Measurements from ENCODE around the gene PCF11. TPM values are rescaled to one million over a fixed set of nuclear protein-coding genes. Genes with fewer than 3 reads are reported as not detected.
"Not testable (repeated sequence)": the region's sequence is repeated elsewhere in the genome, so short reads cannot be mapped to it uniquely, and the experiment has no call there.

The PCF11 gene
- total RNA-seq, 2 donors from 2014 or later = 50.0 to 63.1 TPM

GRCh38 chr11:83200035-83200434, 43.1 kb downstream of the PCF11 start:
- ATAC-seq = no peak
- H3K27ac Mint-ChIP-seq = no peak overlapping the region
- peaks cover 0 to 6% of the 10 kb centered on the region in 2 donors for H3K36me3 Mint-ChIP-seq
- DNase-seq (ENCODE audit: low spot score in 2 of 2) = no peak
- no peaks in the 10 kb centered on the region for H3K9me3 Mint-ChIP-seq

DNA sequence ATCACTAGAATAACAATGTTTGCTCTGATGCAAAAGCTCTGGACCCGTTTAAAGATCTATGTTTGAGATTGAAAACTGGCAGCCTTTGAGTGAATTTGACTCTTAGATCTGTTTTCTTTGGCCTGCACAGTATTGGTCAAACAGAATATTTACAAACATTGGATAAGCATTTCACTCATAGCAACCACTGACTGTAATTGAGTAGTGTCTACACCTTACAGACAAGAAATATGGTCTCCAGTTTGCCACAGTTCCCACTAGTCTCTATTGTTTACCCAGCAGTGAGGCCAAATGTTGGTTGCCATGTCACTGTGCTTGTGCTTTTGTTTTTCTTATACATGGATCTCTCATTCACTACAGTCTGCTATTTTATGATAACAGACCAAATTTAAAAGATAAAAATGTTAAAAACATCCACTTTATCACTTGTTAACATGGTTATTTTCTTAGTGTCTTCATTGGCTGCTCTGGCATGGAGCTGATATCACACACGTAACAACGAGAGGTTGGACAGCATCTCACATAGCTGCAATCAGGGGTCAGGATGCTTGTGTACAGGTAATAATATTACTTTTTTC, 48.8 kb downstream of the PCF11 start:
- H3K27ac Mint-ChIP-seq = no peak overlapping the region
- DNase-seq (ENCODE audit: low spot score in 2 of 2) (no peak), ATAC-seq (no peak)
- H3K9me3 Mint-ChIP-seq = no peaks in the 10 kb centered on the region
- H3K36me3 Mint-ChIP-seq = no peaks in the 10 kb centered on the region

DNA sequence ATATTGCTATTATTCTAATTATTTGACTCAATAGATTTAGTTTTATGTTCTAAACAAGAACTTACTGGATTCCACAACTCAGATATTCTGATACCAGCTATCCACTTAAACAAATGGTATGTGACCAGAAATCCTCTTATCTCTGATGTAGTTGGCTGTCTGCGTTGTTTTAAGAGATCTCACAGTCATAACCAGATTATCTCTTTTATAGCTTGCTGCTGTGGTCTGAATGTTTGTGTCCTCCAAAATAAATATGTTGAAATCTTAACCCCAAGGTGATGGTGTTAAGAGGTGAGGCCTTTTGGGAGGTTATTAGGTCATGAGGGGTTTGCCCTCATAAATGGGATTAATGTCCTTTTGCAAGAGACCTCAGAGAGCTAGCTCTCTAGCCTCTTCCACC, 49.3 kb downstream of the PCF11 start:
- H3K27ac Mint-ChIP-seq = no peak overlapping the region
- DNase-seq (ENCODE audit: low spot score in 2 of 2) (no peak), ATAC-seq (no peak)
- no peaks in the 10 kb centered on the region for H3K36me3 Mint-ChIP-seq
- no peaks in the 10 kb centered on the region for H3K9me3 Mint-ChIP-seq

DNA sequence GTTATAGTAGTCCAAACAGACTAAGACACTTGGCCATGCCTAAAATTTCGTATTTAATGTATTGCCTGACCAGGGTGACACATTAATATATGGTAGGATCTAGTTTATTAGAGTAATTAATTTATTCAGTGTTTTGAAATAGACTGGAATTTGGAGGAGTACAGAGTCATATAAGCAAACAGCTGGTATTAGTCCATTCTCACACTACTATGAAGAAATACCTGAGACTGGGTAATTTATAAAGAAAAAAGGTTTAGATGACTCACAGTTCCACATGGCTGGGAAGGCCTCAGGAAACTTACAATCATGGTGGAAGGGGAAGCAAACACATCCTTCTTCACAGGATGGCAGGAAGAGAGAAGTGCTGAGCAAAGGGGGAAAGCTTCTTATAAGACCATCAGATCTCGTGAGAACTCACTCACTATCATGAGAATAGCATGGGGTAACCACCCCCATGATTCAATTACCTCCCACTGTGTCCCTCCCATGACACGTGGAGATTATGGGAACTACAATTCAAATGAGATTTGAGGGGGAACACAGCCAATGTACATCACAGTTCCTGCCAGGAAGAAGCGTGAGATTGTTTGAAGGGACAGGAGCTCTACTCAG, 49.9 kb downstream of the PCF11 start:
- not testable (repeated sequence) for ATAC-seq; DNase-seq (ENCODE audit: low spot score in 2 of 2); H3K36me3 Mint-ChIP-seq; H3K9me3 Mint-ChIP-seq
- peak overlapping the region in 1 of 2 donors; percentile 34 for H3K27ac Mint-ChIP-seq

GRCh38 chr11:83219095-83219494, 62.2 kb downstream of the PCF11 start:
- Mint-ChIP-seq H3K9me3 (no peaks in the 10 kb centered on the region), H3K27ac (no peak overlapping the region), H3K36me3 (no peaks in the 10 kb centered on the region)
- ATAC-seq (no peak), DNase-seq (ENCODE audit: low spot score in 2 of 2) (no peak)

- Mint-ChIP-seq H3K9me3 (no peaks in the 10 kb centered on the region), H3K36me3 (no peaks in the 10 kb centered on the region), H3K27ac (no peak overlapping the region)
- ATAC-seq (no peak), DNase-seq (ENCODE audit: low spot score in 2 of 2) (no peak)
These were observed 63.3 kb downstream of the PCF11 start for GRCh38 chr11:83220260-83220659.

- DNase-seq (ENCODE audit: low spot score in 2 of 2) = no peak
- no peaks in the 10 kb centered on the region for H3K9me3 Mint-ChIP-seq
- no peak for ATAC-seq
- no peaks in the 10 kb centered on the region for H3K36me3 Mint-ChIP-seq
- no peak overlapping the region for H3K27ac Mint-ChIP-seq
These were observed 64.8 kb downstream of the PCF11 start for GRCh38 chr11:83221694-83222093.

- no peak for DNase-seq (ENCODE audit: low spot score in 2 of 2)
- no peaks in the 10 kb centered on the region for H3K9me3 Mint-ChIP-seq
- no peak overlapping the region for H3K27ac Mint-ChIP-seq
- no peaks in the 10 kb centered on the region for H3K36me3 Mint-ChIP-seq
- no peak for ATAC-seq
These were observed 65.6 kb downstream of the PCF11 start for GRCh38 chr11:83222499-83222898.

DNA sequence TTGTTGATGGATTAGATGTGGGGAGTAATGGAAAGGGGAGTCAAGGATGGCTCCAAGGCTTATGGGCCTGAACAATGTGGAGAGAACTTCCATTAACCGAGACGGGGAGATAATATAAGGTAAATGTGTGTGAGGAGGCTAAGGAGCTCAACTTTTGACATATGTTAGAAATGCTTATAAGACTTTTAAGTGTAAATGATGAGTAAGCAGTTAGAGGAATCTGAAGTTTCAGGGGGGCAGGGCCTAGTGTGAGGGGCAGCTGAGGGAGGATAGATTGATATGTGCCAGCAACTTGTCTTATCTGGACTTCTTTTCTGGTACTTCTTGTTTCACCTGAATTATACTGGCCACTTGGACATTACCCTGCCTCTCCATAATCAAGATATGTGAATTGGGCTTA, 66.5 kb downstream of the PCF11 start:
- Mint-ChIP-seq H3K36me3 (no peaks in the 10 kb centered on the region), H3K9me3 (no peaks in the 10 kb centered on the region), H3K27ac (no peak overlapping the region)
- no peak for ATAC-seq
- DNase-seq (ENCODE audit: low spot score in 2 of 2) = no peak

DNA sequence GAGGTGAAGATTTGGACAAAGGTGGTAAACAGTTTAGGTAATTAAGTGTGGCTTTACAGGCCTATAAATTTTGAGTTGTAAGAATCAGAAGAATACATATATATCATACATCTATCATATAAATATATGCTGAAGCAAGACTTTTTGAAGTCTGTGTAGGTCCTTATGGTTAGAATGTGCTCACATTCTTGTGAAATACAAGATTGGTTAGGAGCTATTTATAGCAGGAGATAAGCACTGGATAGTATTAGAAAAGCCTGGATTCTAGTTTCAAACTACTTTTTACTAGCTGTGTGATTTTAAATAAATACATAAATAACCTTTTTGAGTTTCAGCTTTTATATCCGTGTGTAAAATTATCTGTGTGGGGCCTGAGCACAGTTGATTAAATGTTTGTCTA, 78.9 kb downstream of the PCF11 start:
- Mint-ChIP-seq H3K9me3 (no peaks in the 10 kb centered on the region), H3K36me3 (no peaks in the 10 kb centered on the region), H3K27ac (no peak overlapping the region)
- no peak for ATAC-seq
- no peak for DNase-seq (ENCODE audit: low spot score in 2 of 2)

Other genes starting within 250 kb of the PCF11 start
- 10 to 100 TPM in 1 of 2 donors, 1 to 10 TPM in 1; 8.7 to 12.1 TPM for gene RAB30, start 85.2 kb upstream of the PCF11 start, total RNA-seq
- 1 to 10 TPM; 2.4 to 3.4 TPM for gene ANKRD42, start 36.6 kb downstream of the PCF11 start, total RNA-seq
- gene CCDC90B, start 129.2 kb downstream of the PCF11 start, total RNA-seq = 10 to 100 TPM; 28.4 to 31.2 TPM

All from activated naive CD4-positive, alpha-beta T cell treated with anti-CD3 and anti-CD28 coated beads, Interleukin-2, amount 50 U/mL, for 72 hours (primary cell).